HG03460 (cell line): Measurements from ENCODE around the gene TMEM87B.
"Not testable (repeated sequence)": the region's sequence is repeated elsewhere in the genome, so short reads cannot be mapped to it uniquely, and the experiment has no call there.

Experiments used
- ATAC-seq: cut with Tn5 transposase; IDR thresholded peaks from one replicate; pipeline ENCODE4 v1.9.1; 2021; ENCODE audit not compliant: unreplicated experiment

TMEM87B gene

DNA sequence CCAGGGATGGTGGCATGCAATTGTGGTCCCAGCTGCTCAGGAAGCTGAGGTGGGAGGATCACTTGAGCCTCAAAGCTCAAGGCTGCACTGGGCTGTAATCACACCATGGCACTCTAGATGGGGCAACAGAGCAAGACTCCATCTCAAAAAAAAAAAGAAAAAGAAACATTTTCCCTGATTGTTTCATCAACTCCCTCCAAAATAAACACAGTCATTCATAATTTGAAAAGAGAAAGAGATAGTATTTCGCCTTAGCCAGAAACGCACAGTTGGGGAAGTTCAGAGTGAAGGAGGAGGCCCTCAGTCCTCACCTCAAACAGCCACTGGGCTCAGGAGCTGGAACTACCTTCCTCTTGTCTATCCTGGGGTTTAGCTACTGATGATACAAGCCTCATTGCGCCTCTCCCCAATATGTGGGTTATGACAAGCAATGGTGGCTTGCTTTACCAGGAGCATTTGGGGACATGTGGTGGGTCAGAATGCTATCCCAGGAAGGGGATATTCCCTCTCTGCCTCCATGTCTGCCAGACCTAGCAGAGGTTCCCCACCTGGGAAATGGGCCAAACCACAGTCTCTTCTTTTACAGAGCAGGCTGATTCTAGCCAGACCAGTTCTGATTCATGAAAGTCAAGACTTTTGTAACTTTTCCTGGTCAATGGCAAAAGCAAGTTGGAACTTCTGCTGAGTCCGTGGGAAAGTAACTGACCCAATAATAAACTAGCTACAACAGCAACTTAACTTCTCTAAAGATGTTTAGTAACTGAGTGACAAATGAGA is 22.2 kb upstream of the TMEM87B start:
- no peak for ATAC-seq

DNA sequence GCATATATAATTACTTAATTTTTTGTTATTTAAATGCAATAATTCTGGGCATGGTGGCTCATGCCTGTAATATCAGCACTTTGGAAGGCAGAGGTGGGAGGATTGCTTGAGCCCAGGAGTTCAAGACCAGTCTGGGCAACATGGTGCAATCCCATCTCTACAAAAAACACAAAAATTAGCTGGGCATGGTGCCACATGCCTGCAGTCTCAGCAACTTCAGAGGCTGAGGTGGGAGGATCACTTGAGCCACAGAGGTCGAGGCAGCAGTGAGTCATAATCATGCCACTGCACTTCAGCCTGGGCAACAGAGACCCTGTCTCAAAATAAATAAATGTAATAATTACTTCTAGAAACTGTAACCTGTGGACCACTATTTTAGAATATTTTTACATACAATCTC is 21.5 kb upstream of the TMEM87B start:
- no peak for ATAC-seq

DNA sequence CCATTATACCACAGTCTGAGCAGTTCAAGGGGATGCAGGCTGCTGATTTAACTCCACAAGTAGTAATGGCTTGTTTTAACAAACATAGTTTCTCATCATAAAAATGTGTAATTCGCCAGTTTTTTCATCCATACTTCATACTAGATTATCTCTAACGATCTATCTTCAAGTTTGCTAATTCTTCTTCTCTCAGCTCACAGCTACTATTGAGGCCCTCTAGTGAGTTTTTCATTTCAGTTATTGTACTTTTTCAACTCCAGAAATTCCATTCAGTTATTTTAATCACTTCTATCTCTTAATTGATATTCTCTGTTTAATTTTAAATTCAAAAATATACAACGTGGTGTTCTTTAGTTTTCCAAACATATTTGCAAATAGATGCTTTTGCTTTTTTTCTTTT is 20.1 kb upstream of the TMEM87B start:
- no peak for ATAC-seq

DNA sequence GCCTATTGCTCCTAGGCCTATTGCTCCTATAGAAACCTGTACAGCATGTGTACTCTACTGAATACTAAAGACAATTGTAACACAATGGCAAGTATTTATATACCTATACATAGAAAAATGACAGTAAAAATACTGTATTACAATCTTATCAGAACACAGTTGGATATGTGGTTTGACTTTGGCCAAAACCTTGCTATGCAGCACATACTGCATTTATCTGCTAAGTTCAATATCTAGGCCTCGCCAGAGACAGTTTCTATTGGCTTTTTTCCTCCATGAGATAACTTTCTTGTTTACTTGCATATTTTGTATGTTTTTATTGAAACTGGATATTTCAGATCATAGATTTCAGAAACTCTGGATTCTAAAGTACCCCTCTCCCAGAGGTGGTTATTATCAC is 19.3 kb upstream of the TMEM87B start:
- ATAC-seq, result no peak

DNA sequence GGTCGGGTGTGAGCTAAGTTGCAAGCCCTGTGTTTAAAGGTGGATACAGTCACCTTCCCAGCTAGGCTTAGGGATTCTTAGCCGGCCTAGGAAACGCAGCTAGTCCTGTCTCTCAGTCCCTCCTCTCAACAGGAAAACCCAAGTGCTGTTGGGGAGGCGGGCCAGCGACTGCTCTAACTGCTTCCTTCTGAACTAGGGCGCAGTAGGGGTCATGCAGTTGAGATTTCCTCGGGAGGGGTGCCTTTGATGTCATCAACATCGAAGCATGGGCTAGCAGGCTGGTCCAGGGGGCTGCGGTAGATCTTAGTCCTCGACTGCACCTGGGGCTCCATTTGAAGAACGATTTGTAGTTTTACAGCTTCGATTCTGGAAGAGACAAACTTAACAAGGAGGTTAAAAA is 15.5 kb upstream of the TMEM87B start:
- not testable (repeated sequence) for ATAC-seq

DNA sequence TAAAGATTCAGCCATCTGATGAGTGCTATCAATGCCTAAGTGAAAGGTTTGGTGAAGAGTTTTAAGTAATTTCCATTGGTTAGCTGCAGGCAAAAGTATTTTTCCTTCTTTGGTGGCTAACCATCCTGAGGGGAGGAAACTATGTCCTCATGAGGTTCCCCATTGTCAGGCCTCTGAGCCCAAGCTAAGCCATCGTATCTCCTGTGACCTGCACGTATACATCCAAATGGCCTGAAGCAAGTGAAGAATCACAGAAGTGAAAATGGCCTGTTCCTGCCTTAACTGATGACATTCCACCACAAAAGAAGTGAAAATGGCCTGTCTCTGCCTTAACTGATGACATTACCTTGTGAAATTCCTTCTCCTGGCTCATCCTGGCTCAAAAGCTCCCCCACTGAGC is 15.0 kb upstream of the TMEM87B start:
- not testable (repeated sequence) for ATAC-seq

DNA sequence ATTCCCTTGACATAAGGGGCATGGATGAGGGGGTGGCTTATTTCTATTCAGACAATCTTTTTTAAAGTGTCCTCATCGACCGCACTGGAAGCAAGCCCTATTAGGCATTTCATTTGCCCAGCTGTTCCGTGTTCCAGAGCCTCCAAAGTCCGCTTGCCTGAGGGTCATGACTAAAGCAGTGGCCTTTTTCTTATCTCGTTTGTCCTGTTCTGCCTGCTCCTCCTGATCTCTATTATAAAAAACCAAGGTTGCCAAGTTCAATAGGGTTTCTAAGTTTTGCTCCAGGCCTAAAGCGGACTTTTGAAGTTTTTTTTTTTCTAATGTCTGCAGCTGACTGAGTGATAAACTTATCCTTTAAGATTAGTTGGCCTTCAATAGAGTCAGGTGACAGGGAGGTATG is 13.6 kb upstream of the TMEM87B start:
- ATAC-seq, result not testable (repeated sequence)

DNA sequence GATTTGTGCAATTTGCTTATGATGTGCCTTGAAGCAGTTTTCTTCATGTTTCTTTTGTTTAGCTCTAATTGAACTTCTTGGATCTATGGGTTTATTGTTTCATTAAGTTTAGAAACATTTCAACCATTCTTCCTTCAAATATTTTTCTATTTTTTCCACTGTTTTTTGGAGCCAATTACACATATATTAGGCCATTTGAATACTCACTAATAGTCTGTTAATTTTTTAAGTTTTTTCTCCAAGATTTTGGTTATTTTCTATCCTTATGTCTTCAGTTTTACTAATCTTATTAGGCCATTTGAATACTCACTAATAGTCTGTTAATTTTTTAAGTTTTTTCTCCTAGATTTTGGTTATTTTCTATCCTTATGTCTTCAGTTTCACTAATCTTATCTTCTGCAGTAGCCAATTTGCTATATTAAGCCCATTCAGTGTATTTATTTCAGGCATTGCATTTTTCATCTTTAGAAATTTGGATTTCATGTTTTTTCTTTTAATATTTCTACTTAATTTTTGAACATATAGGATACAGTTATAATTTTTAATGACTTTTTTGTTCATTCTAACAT is 9.5 kb upstream of the TMEM87B start:
- ATAC-seq, result no peak

DNA sequence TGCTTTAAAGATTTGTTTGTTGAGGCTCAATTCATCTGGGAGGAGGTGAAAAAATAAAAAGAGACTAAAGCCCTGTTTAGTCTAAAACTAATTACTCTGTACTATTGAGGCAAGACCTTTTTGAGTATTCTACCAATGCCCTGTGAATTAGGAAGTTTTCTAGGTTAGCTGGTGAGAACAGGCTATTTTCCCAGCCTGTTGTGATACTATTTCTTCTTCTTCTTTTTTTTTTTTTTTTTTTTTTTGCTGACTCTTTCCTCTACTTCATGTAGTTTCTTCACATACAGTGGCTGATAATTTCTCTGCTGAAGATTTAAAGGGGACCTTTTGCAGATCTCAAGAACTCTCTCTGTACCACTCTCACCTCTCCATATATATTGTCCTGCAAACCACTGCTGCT is 8.8 kb upstream of the TMEM87B start:
- ATAC-seq, result no peak

DNA sequence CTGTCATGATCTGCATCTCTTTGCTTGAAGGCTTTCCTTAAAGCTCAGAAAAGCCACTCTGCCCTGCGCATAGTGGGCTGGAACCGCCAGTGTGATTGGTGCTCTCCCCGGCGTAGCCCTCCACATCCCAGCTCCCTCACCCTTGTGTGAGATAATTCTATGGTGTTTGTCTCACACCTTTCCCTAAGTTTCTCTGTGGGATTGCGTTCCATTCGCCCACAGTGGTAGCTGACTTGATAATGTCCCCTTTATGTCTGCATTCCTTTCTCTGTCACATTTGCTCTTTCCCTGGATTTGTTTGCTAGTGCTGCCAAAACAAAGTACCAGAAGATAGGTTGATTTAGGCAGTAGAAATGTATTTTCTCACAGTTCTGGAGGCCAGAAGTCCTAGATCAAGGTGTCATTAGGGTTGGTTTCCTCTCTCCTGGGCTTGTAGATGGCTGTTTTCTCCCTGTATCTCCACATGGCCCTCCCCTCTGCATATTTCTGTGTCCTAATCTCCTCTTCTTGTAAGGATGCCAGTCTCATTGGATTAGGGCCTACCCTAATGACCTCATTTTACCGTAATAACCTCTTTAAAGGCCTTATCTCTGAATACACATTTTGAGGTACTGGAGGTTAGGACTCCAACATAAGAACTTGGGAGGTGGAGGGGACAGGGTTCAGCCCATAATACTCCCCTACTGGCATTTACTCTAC is 7.4 kb upstream of the TMEM87B start:
- no peak for ATAC-seq

DNA sequence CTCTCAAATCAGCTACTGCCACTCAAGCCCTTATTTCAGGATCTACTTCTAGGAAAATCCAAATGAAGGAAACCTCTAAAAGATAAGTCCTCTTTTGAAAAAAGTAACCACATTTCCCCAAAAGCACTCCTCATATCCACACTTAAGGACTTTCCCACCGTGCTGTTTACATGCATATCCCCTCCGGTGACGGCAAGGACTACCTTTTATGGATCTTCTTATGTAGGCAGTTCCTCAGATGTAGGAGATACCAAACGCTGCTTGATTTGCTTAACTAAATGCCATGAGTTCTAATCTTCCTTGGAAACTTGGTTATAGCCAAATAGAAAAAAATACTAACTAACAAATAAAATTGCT is 6.9 kb upstream of the TMEM87B start:
- ATAC-seq, result no peak

DNA sequence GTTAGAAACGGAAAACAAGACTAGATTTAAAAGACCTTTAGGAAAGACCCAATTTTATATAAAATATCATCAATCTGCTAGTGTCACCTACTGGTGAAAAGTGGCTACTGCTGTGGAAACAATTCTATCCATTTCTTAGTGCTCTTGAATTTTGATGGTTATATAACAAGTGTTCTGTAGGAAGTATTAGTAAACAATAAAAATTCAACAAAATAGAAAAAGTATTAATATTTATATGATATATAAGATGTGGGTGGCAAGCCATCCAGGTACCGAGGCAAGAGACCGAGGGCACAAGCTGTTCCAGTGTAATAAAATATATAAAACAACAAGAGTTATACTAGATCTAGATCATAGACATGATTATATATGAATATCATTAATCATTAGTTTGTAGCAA is 6.2 kb upstream of the TMEM87B start:
- no peak for ATAC-seq

DNA sequence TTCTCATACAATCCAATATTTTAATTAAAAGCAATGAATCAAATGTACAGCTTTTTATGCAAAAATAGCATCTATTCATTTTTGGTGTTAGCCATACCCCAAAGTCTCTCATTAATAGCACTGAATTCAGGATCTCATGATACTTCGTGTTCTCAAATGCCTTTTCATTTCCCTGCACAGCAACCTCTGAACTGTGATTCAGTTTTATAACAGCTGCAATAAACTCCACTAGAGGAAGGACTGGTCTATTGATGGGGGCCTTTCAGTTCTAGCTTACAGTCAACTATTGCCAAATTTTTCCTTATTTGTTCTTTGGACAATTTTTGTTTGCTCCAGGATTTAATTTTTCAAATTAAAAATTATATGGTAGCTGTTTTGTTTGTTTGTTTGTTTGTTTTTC is 4.8 kb upstream of the TMEM87B start:
- no peak for ATAC-seq

DNA sequence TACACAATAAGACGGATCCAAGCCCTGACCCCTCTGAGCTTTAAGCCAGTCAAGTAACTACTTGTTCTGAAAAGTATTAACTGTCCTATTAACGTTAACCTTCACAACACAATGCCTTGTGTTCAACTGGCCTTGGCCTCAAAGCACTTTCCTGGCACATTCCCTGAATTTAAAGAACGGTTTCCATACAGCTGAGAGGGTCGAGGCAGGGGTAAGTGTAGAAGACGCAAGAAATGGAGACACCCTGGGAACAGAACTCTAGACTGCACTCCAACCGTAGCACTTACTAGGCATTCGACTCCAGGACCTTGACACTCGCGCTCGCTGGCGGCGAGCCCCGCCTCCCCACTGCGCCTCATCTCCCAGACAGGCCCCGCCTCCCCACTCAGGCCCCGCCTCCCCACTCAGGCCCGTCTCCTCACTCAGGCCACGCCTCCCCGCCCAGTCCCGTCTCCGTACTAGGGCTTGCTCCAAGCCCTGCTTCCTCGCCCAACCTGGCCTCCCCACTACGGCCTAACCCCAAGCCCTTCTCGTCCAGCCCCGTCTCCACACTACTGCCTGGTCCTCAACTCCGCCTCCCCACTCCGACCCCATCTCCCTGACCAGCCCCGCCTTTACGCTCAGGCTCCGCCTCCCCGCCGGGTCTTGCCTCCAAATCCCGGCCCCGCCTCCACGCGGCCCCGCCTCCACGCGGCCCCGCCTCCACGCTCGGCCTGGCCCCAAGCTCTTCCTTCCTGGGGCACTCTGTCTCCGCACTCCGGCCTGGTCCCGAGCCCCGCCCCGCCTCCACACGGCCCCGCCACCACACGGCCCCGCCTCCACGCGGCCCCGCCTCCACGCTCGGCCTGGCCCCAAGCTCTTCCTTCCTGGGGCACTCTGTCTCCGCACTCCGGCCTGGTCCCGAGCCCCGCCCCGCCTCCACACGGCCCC is 887 bp upstream of the TMEM87B start:
- ATAC-seq, result peak; percentile 50

DNA sequence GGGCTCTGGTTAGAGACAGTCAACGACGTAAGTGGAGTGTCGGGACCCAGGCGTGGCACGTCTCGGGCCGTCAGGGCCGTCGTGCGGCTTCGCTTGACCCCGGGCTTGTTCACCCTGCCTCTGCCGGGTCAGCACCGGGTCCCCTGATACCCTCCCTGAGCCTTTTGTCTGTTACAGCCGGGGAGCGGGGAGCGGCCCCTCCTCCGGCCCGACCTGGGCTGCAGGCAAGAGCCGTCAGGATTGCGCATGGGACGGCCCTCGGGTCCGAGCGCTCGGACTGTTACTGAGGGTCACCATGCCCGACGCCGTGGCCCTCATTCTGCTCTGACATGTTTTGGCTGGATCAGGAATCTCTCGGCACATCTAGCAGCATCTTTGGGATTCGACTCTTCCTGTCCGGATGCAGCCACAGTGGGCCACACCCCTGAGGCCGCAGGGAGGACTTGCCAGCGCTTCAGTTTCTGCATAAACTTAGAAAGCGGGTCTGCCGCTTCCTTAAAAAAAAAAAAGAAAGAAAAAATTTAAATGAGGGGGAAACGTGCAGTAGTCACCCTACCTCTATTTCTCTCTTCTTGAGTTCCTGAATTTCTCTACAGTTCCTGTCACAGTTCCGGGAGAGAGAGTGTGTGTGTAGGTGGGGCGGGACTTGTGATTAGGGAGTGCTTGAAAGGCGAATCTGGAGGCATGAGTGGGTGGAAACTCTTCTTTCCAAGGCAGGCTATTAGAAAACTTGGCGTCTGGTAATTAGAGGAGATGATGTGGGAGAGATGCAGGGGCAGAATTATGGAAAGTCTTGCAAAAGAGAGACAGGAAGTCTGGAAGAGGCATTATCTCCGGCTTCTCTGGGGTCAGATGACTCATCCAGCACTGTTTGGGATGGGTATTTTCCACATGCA is 909 bp downstream of the TMEM87B start:
- no peak for ATAC-seq

DNA sequence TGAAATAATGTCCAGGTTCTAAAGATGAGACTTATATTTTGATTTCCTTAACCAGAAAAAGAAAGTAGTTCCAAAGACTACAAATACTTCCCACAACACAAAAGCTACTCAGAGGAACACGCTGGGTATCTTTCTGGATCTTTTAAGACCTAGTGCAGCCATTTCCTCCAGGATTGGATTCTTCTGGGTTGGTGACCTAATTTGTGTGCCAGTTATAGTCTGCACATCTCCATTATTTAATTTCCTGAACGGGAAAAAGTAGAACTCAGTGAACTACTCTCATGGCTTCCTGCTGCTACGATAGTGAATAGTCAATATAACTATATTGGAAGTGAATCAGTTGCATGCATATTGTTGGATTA is 1.5 kb downstream of the TMEM87B start:
- ATAC-seq, result no peak

DNA sequence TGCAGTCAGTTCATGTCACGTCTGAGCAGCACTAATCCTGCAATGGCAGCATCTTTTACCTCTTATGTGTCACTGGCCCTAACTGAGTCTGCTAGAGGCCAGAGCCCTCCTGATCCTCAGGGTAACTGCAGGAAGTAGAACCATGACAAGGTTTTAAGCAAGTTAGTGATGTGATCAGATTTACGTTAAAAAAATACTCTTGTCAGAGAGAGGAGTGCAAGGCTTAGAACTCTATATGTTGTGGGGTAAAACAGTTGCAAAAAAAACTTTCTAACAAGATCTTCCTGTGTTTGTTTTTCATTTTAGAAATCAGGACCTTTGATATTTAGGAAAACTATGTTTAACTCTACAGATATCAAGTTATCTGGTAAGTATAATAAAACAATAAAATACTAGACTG is 4.6 kb downstream of the TMEM87B start:
- no peak for ATAC-seq

DNA sequence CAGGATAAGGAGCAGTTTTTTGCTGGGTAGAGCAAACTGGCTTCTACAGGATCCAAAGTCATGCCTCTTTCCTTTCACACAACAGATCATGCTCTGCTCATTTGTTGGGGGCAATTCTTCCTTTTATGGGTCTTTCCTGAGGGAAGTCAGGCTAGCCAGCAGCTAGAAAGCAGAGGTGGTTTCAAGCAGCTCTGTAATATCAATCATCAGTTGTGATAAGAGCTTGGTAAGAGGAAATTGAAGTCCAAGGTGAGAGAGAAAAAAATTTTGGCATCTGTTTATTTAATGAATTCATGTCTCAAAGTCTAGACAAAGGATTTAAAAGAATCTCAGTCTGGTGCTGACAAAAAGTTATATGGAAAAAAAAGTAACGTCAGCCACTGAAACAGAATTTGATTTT is 6.2 kb downstream of the TMEM87B start:
- ATAC-seq, result no peak

DNA sequence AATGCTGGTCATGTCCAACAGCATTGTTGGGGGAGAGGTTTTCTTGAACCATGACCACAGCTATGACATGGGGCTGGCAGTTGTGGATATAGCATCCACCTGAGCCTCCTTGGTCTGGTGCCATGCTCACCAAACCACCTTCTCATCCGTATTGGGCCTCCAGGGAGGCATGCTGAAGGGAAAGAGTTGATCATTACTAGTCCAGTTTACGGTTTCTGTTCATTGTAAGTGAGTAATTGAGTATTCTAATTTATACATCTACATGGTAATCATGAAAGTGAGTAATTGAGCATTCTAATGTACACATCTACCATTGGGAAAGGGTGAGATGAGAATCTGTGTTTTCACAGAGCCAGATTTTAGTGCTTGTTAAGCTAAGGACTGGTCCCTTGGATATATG is 6.8 kb downstream of the TMEM87B start:
- ATAC-seq, result no peak

DNA sequence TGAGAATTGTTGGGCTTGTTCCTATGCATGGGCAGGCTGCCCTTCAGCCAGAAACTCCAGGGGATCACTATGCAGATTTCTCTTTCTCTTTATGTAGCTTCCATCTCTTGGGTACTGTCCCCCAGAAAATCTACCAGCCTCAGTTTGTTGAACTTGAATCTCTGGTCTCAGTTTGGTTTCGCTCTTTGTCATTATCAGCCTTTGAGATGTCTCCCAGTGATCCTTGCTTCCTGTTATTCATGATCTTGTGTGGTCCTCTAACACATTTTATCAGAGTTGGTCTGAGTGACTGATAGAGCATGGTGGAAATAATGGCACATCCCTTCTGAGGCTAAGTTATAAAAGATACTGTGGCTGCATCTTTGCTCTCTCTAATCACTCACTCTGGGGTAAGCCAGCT is 7.8 kb downstream of the TMEM87B start:
- no peak for ATAC-seq
